Natural killer cell (primary cell): ENCODE measurements around the gene DIO1. TPM values are rescaled to one million over a fixed set of nuclear protein-coding genes. Genes with fewer than 3 reads are reported as not detected.

Experiments used
- ATAC-seq, 3 donors: fragments of 150-1000 bp in 2 of 3; fragments of 200-7000 bp in 1 of 3; cut with Tn5 transposase; 1 replicate in 1 of 3; 2 replicates in 2 of 3; pipeline ENCODE4 v1.10.0; 2021; ENCODE audit warnings: mild to moderate bottlenecking in 2 of 3, moderate library complexity in 2 of 3
- DNase-seq, 2 donors: peaks; one replicate each; pipeline versions ENCODE4 v3.0.0 to v3.0.0-alpha.2; 2013 to 2021; ENCODE audit warnings: mixed read lengths in 1 of 2
- H3K27ac ChIP-seq: one replicate; pipeline ENCODE4 v1.5.1; 2013; ENCODE audit warnings: mild to moderate bottlenecking, low read length
- H3K27me3 ChIP-seq: one replicate; pipeline ENCODE4 v1.6.1; 2013; ENCODE audit warnings: low read length; ENCODE audit not compliant: control insufficient read depth, insufficient read depth
- H3K36me3 ChIP-seq: one replicate; pipeline ENCODE4 v1.6.1; 2013; ENCODE audit warnings: low read length; ENCODE audit not compliant: control insufficient read depth, insufficient read depth
- H3K4me1 ChIP-seq: one replicate; pipeline ENCODE4 v1.6.1; 2013; ENCODE audit warnings: low read length; ENCODE audit not compliant: control insufficient read depth, insufficient read depth
- H3K4me3 ChIP-seq: one replicate; pipeline ENCODE4 v1.5.1; 2013; ENCODE audit warnings: low read length
- H3K9me3 ChIP-seq: one replicate; pipeline ENCODE4 v1.6.1; 2013; ENCODE audit warnings: low read length; ENCODE audit not compliant: control insufficient read depth, insufficient read depth
- H3K27ac Mint-ChIP-seq, 2 donors: one replicate each; pipeline ENCODE4 v1.8.0; 2022; ENCODE audit warnings: mild to moderate bottlenecking in 2 of 2, mixed read lengths in 2 of 2, moderate library complexity in 1 of 2
- H3K27me3 Mint-ChIP-seq, 2 donors: one replicate each; pipeline ENCODE4 v1.8.0; 2022; ENCODE audit warnings: low read depth in 2 of 2, mixed read lengths in 2 of 2
- H3K36me3 Mint-ChIP-seq: one replicate; pipeline ENCODE4 v1.8.0; 2022; ENCODE audit warnings: mixed read lengths
- H3K4me1 Mint-ChIP-seq, 2 donors: one replicate each; pipeline ENCODE4 v1.8.0; 2022; ENCODE audit warnings: mixed read lengths in 2 of 2
- H3K4me3 Mint-ChIP-seq: one replicate; pipeline ENCODE4 v1.8.0; 2022; ENCODE audit warnings: mild to moderate bottlenecking, moderate library complexity, mixed read lengths
- H3K9me3 Mint-ChIP-seq, 2 donors: one replicate each; pipeline ENCODE4 v1.8.0; 2022; ENCODE audit warnings: mixed read lengths in 2 of 2
- WGBS: methylation state at CpG from one replicate; pipeline ENCODE4 v1.1.7; 2013; ENCODE audit warnings: missing lambda C conversion rate; ENCODE audit not compliant: insufficient coverage; 5-methylcytosine and 5-hydroxymethylcytosine counted together
- intact Hi-C: fragments of 100-400 bp; cut with micrococcal nuclease; formaldehyde crosslinking; loops from one replicate; pipeline ENCODE4 v1.14.2; 2022
- total RNA-seq, 4 donors: library from RNA; stranded (reverse); fragments of 120-200 nt in 1 of 4; gene quantifications; one replicate each; pipeline versions ENCODE4 v1.2.3 to v1.2.4, GENCODE V29; 2013 to 2022
- TF ChIP-seq, protein P1 (sequence below): fragments of 200-600 bp; IDR thresholded peaks from one replicate; pipeline ENCODE4 v1.8.0; 2022; ENCODE audit warnings: antibody characterized with exemption

The DIO1 gene
- total RNA-seq, 3 donors from 2014 or later (not counting 1 experiment from before 2014, with no cell fraction given), result not detected

DNA sequence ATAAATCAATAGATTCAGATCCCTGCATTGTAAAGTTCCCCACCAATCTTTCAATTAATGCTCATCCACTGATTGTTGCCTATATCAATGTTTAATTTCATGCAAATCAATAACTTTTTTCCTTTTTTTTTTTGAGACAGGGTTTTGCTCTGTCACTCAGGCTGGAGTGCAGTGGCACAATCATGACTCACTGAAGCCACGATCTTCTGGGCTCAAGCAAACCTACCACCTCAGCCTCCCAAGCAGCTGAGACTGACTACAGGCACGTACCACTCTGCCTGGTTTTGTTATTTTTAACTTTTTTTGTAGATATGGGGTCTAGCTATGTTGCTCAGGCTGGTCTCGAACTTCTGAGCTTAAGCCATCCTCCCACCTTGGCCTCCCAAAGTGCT lies 25.7 kb downstream of the DIO1 start:
- TF ChIP-seq, protein P1, sequence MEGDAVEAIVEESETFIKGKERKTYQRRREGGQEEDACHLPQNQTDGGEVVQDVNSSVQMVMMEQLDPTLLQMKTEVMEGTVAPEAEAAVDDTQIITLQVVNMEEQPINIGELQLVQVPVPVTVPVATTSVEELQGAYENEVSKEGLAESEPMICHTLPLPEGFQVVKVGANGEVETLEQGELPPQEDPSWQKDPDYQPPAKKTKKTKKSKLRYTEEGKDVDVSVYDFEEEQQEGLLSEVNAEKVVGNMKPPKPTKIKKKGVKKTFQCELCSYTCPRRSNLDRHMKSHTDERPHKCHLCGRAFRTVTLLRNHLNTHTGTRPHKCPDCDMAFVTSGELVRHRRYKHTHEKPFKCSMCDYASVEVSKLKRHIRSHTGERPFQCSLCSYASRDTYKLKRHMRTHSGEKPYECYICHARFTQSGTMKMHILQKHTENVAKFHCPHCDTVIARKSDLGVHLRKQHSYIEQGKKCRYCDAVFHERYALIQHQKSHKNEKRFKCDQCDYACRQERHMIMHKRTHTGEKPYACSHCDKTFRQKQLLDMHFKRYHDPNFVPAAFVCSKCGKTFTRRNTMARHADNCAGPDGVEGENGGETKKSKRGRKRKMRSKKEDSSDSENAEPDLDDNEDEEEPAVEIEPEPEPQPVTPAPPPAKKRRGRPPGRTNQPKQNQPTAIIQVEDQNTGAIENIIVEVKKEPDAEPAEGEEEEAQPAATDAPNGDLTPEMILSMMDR, result no peak
- DNase-seq (no peak), ATAC-seq (no peak)
- WGBS, result 59% methylated on average over 2 of the region's 3 CpGs
- H3K27me3 Mint-ChIP-seq, result no peaks in the 10 kb centered on the region
- no peaks in the 10 kb centered on the region for H3K9me3 ChIP-seq
- H3K27ac ChIP-seq, result no peak overlapping the region
- H3K36me3 Mint-ChIP-seq, result no peaks in the 10 kb centered on the region
- peak overlapping the region; percentile 33 to 54 for H3K27ac Mint-ChIP-seq
- intact Hi-C loops, result no loop called here
- H3K4me1 Mint-ChIP-seq, result peaks cover 0 to 17% of the 10 kb centered on the region in 2 donors
- no peaks in the 10 kb centered on the region for H3K27me3 ChIP-seq
- H3K4me1 ChIP-seq, result no peaks in the 10 kb centered on the region
- H3K4me3 Mint-ChIP-seq, result no peak overlapping the region
- no peak overlapping the region for H3K4me3 ChIP-seq
- no peaks in the 10 kb centered on the region for H3K9me3 Mint-ChIP-seq
- peaks cover 33% of the 10 kb centered on the region for H3K36me3 ChIP-seq

DNA sequence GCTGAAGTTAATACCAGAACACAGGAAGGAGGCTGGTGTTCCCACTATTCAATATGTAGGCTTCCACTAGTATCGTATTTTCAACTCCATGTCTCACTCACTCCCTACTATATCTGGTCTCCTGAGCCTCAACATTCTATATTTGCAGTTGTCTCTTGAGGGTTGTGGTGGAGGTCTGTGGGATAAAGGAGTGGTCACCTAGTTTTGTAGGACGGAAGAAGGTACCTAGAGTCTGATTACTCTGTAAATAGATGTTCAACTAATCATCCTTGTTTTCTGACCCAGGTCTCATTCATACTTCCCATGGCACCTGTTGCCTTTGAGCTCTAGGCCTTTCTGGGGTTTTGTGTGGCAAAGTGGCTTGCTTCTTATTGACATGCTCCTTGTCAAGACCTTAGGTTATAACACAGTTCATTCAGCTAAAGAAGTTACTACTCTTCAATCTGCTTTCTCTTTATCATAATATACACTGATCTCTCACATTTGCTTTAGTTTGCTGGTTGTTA lies 33.4 kb downstream of the DIO1 start:
- Mint-ChIP-seq H3K27ac (peak overlapping the region; percentile 59 to 73), H3K4me1 (peaks cover 10 to 16% of the 10 kb centered on the region in 2 donors), H3K36me3 (peaks cover 13% of the 10 kb centered on the region), H3K9me3 (no peaks in the 10 kb centered on the region), H3K27me3 (no peaks in the 10 kb centered on the region), H3K4me3 (no peak overlapping the region)
- H3K4me3 ChIP-seq, result no peak overlapping the region
- WGBS, result 86% methylated on average over 2 of the region's 2 CpGs
- intact Hi-C loops, result no loop called here
- H3K4me1 ChIP-seq, result no peaks in the 10 kb centered on the region
- peaks cover 45% of the 10 kb centered on the region for H3K36me3 ChIP-seq
- H3K27me3 ChIP-seq, result no peaks in the 10 kb centered on the region
- DNase-seq, result no peak
- H3K27ac ChIP-seq, result no peak overlapping the region
- ATAC-seq, result no peak
- TF ChIP-seq, protein P1, result no peak
- no peaks in the 10 kb centered on the region for H3K9me3 ChIP-seq

DNA sequence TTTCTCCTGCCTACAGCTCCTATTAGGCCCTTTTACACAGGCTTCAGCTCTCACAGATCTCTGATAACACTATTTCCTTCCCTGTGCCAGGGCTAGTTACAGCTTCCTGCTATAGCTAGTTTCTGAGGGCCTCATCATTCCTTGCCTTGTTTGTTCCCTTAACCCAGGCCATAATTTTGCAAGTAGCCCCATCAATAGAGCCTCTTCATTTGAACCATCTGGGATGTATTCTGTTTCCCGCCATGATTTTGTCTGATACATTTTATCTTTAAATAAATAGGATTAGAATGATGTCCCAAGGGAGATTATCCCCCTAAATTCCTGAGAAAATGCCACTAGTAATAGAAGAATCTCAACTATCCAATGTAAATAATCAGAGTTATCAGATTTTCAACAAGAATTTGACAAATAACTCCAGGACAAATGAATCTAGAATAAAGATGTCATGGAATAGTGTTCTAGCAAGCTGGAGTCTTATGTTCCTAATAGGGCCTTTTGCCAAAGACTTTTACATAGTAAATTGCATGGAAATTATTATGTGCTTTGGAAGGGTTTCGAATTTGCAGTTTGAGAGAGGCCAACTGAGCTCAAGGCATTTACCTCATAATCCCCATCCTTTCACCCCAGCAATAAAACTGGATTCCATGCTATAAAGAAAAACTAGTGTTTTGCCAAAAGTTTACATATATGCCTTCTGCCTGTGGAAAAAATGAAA lies 35.4 kb downstream of the DIO1 start:
- ATAC-seq, result no peak
- Histone ChIP-seq H3K4me1 (no peaks in the 10 kb centered on the region), H3K36me3 (peaks cover 37% of the 10 kb centered on the region), H3K27me3 (no peaks in the 10 kb centered on the region), H3K9me3 (peaks cover under 1% of the 10 kb centered on the region), H3K4me3 (no peak overlapping the region), H3K27ac (no peak overlapping the region)
- Mint-ChIP-seq H3K27me3 (no peaks in the 10 kb centered on the region), H3K9me3 (peaks cover 0 to 2% of the 10 kb centered on the region in 2 donors), H3K27ac (peak overlapping the region; percentile 49 to 73), H3K4me1 (peaks cover 10 to 16% of the 10 kb centered on the region in 2 donors), H3K36me3 (peaks cover 13% of the 10 kb centered on the region), H3K4me3 (no peak overlapping the region)
- TF ChIP-seq, protein P1, result no peak
- intact Hi-C loops, result no loop called here
- DNase-seq, result no peak
- WGBS, result no CpG with 5 or more reads among the region's 2 CpGs
